ENCODE results near the gene ANTKMT. TPM values are rescaled to one million over a fixed set of nuclear protein-coding genes. Genes with fewer than 3 reads are reported as not detected.

Gene ANTKMT, protein sequence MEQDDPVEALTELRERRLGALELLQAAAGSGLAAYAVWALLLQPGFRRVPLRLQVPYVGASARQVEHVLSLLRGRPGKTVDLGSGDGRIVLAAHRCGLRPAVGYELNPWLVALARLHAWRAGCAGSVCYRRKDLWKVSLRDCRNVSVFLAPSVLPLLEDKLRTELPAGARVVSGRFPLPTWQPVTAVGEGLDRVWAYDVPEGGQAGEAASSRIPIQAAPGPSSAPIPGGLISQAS
- total RNA-seq = 21.9 and 25.1 TPM in 2 replicates

DNA sequence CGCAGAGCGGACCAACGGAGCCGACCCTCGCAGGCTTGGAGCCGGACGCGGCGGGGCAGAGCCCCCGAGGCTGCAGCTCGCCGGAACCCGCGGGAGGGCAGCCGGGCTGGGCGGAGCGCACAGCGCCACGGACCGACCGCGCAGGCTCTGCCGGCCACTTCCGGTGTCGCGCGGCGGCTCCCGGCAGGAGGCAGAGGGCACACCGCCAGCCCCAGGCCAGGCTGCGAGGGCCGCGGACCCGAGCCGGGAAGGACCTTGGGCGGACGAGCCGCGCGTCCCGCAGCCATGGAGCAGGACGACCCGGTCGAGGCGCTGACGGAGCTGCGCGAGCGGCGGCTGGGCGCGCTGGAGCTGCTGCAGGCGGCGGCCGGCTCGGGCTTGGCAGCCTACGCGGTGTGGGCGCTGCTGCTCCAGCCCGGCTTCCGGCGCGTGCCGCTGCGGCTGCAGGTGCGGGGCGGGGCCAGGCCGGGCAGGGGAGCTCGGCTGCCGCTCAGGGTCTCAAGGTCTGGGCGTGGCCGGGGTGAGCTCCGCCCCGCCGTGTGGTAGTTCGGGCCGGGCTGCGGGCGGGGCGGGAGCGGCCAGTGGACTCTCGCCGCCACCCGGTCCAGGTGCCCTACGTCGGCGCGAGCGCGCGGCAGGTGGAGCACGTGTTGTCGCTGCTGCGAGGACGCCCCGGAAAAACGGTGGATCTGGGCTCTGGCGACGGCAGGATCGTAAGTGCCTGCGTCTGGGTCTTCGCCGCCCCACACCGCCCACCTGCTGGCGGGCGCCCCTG is at the start of gene ANTKMT:
Gene ANTKMT, plus strand, starts transcription at position 157 of the 775 bp plus-strand sequence. Its CDS starts 129 bp downstream, at position 286.

DNA sequence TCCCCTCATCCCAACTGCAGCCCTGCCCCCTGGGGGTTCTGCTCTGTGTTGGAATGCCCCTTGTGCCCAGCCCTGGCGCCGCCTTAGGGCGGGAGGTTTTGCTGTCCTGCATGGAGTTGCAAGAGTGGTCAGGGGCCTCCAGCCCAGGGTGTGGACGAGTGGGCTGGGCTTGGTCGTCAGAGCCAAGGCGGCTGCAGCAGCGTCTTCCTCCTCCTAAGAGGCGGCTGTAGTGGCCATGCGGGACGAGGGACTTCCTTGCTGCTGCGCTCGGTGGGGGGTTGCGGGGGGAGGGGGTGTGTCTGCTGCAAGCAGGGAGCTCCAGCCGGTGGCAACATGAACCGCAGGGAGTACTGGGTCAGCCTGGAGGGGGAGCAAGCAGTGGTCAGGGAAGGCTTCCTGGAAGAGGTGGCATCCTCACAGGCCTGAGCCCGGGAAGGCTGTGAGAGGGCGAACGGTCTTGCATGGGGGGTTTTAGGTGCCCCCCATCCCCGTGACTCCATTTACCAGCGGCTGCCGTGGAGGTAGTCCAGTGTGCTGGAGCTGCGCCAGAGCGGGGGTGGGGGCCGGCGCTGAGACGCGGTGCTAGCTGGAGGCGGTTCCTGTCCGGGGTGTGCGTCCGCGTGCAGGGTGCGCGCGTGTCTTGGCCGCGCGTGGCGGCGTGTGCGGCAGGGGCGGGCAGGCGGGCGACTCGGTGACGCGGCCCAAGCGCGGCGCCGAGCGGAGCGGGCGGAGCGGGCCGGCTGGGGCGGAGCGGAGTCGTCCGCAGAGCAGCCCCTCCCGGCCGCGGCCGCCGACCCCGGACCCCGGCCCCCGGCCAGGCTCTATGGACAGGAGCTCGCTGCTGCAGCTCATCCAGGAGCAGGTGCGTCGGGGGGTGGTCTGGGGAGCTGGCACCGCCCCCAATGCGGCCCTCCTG is 45.7 kb upstream of the ANTKMT start, which contains the start of gene RHBDL1:
Gene RHBDL1, plus strand, starts transcription at position 704 of the 916 bp plus-strand sequence. Its CDS starts 120 bp downstream, at position 824.

GRCh38 chr16:679814-680624 is 40.9 kb upstream of the ANTKMT start, which contains the start of gene STUB1:
TSS of gene STUB1 (plus strand) at chr16:680410. CDS start at chr16:680526, 116 bp downstream.

GRCh38 chr16:684071-684794 is 36.7 kb upstream of the ANTKMT start, which contains the start of gene JMJD8:
TSS of gene JMJD8 (minus strand) at chr16:684334. CDS start at chr16:684319, 15 bp downstream.

GRCh38 chr16:705431-706188 is 15.3 kb upstream of the ANTKMT start, which contains the start of gene FBXL16:
TSS of gene FBXL16 (minus strand) at chr16:705801. CDS start at chr16:697405, 8,396 bp downstream.

DNA sequence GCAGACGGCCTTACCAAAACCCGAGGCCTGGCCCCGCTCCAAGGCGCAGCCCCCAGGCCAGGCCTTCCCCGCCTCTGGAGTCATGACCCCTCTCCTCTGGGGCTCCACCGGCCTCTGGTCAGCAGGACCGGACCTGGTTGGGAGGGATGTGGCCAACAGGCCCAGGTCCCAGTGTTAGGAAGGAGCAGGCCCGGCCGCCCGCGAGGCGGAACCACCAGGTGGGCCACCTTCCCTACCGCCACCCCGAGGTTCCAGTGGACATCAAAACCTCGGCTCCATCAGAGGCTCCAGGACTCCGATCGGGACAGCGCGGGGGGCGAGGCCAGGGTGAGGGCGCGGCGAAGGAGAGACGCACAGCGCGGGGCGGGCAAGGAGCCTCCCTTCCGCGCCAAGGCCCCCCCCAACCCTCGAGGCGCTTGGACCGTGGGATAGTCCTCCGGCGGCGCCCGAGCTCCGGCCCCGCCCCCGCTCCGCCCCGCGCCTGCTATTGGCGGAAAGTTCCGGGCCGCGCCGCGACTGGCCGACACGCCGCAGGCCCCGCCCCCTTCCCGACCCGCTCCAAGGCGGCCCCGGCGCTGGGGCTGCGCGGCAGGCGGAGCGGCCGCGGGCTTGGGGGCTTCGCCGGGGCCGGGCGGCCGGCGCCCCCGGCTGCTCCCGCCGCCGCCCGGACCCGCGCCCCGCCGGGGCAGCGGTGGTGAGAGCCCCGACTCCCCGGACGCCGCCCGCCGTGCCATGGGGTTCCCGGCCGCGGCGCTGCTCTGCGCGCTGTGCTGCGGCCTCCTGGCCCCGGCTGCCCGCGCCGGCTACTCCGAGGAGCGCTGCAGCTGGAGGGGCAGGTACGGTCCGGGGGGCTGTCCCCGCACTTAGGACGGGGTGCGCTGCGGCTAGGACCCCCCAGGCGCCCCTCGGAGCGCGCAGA is 6.1 kb upstream of the ANTKMT start, which contains the start of gene METRN:
Gene METRN, plus strand, starts transcription at position 561 of the 919 bp plus-strand sequence. Its CDS starts 172 bp downstream, at position 733.

GRCh38 chr16:726438-727290 is 5.7 kb downstream of the ANTKMT start, which contains the start of the genes CCDC78 and HAGHL:
TSS of gene CCDC78 (minus strand) at chr16:726443. CDS start at chr16:726367, 76 bp downstream.
TSS of gene HAGHL (plus strand) at chr16:727106. CDS start at chr16:727510, 404 bp downstream.

DNA sequence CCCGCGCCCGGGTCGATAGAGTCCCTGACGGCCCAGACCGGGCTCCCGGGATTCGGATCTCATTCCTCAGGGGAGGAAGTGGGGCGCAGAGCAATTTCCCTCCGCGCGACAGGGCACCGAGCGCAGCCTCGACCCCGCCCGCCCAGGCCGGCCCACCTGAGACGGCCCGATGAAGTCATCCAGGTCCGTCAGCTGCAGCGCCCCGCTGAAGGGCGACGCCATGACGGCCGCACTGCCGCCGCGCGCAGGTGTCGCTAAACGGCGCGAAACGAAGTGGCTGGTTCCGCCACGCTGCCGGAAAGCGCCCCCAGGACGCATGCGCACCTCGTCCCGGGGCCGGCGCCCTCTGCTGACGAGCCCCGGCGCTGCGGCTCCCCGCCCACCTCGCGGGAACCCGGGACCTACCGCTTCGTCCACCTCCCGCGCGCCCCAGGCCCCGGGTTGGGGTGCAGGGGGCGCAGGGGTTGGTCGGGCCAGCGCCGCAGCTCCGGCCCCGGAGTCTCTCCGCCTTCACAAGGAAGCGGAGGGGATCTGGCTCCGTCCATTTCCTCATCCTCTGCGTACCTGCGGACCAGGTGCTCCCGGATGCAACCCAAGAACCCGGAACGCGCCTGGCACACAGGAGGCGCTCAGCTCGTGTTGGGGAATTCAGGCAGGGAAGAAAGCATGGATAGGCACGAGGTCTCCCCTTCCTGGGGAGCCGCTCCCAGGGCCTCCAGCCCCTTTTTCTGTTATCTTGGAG is 20.0 kb downstream of the ANTKMT start, which contains the start of gene CIAO3:
Gene CIAO3, minus strand, starts transcription at position 234 of the 742 bp plus-strand sequence. Its CDS starts 12 bp downstream, at position 222.

DNA sequence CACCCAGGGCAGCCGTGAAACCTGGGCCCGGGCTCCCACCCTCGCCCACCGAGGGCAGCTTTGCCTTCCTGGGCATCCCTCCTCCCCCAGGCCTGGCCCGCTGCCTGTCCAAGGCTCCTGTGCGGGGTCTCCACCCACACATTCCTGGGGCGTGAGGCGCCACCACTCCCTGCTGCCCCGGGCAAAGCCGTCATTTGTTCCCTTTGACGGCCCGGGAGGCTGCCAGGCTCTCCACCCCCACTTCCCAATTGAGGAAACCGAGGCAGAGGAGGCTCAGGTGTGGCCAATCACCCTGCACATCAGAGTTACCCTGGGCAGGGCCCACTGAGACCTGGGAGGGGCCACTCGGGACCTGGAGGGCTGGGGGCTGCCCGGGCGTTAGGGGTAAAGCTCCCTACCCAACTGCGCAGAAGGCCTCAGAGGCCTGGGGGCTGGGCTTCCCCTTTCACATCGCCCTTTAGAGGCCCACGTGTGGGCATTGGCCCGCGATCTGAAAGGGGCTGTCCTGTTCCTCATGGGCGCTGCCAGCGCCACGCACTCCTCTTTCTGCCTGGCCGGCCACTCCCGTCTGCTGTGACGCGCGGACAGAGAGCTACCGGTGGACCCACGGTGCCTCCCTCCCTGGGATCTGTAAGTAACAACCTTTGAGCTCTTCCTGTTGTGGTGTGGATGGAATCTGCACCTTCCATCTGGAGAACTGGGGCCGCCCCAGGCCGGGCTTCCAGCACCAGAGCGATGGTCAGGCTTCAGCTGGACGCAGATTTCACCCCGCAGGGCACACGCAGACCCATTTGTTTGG is 39.8 kb downstream of the ANTKMT start, which contains the start of gene MSLN:
Gene MSLN, plus strand, starts transcription at position 190 of the 799 bp plus-strand sequence. CDS start 1,947 bp downstream, outside the sequence.

Small RNAs within 50 kb of the gene (small RNA-seq; reads per million reads assigned to genes)
- not detected for gene MIR662

Other genes with a start within 250 kb of the ANTKMT start
- gene CAPN15, start 193.4 kb upstream of the ANTKMT start, total RNA-seq = 44.9 and 60.5 TPM in 2 replicates
- 0.32 TPM in 1 of 2 replicates, not detected in the other for gene PRR35, start 160.8 kb upstream of the ANTKMT start, total RNA-seq
- 1.5 and 2.6 TPM in 2 replicates for gene NHLRC4, start 154.1 kb upstream of the ANTKMT start, total RNA-seq
- 30.2 and 36.2 TPM in 2 replicates for gene PIGQ, start 151.2 kb upstream of the ANTKMT start, total RNA-seq
- 14.6 and 19.8 TPM in 2 replicates for gene RAB40C, start 131.1 kb upstream of the ANTKMT start, total RNA-seq
- 0.12 and 0.16 TPM in 2 replicates for gene WFIKKN1, start 90.2 kb upstream of the ANTKMT start, total RNA-seq
- 57.0 and 75.8 TPM in 2 replicates for gene METTL26, start 84.8 kb upstream of the ANTKMT start, total RNA-seq
- gene MCRIP2, start 79.3 kb upstream of the ANTKMT start, total RNA-seq = 13.8 and 14.8 TPM in 2 replicates
- gene WDR90, start 71.8 kb upstream of the ANTKMT start, total RNA-seq = 9.7 and 12.8 TPM in 2 replicates
- 49.2 and 53.2 TPM in 2 replicates for gene RHOT2, start 53.0 kb upstream of the ANTKMT start, total RNA-seq
- gene RHBDL1, start 45.5 kb upstream of the ANTKMT start, total RNA-seq = 2.9 TPM in 2 replicates
- 71.6 and 83.9 TPM in 2 replicates for gene STUB1, start 40.7 kb upstream of the ANTKMT start, total RNA-seq
- gene JMJD8, start 36.8 kb upstream of the ANTKMT start, total RNA-seq = 46.6 and 52.9 TPM in 2 replicates
- gene WDR24, start 30.7 kb upstream of the ANTKMT start, total RNA-seq = 10.6 and 12.8 TPM in 2 replicates
- gene FBXL16, start 15.3 kb upstream of the ANTKMT start, total RNA-seq = under 0.01 TPM in 1 of 2 replicates, not detected in the other
- gene METRN, start 6.0 kb upstream of the ANTKMT start, total RNA-seq = 41.3 and 48.5 TPM in 2 replicates
- gene CCDC78, start 5.3 kb downstream of the ANTKMT start, total RNA-seq = 2.8 and 2.9 TPM in 2 replicates
- gene HAGHL, start 6.0 kb downstream of the ANTKMT start, total RNA-seq = 15.3 and 20.5 TPM in 2 replicates
- 33.8 and 36.1 TPM in 2 replicates for gene CIAO3, start 19.9 kb downstream of the ANTKMT start, total RNA-seq
- gene MSLN, start 39.6 kb downstream of the ANTKMT start, total RNA-seq = 0.12 TPM in 1 of 2 replicates, not detected in the other
- 26.1 and 31.0 TPM in 2 replicates for gene RPUSD1, start 67.2 kb downstream of the ANTKMT start, total RNA-seq
- gene CHTF18, start 67.5 kb downstream of the ANTKMT start, total RNA-seq = 2.8 and 3.7 TPM in 2 replicates
- gene GNG13, start 79.6 kb downstream of the ANTKMT start, total RNA-seq = not detected in 2 replicates
- 31.3 and 40.7 TPM in 2 replicates for gene LMF1, start 249.8 kb downstream of the ANTKMT start, total RNA-seq

All from hair follicle dermal papilla cell (primary cell).